ENCODE results near the gene FLT4.
A peak's percentile ranks its signal among the peaks of the same experiment; 100 is the strongest.

The FLT4 gene

GRCh38 chr5:180626661-180627385, 22.6 kb downstream of the FLT4 start:
- DNase-seq = no peak

- DNase-seq = no peak
Measured at GRCh38 chr5:180625791-180626660, 23.4 kb downstream of the FLT4 start.

- no peak for DNase-seq
Measured at GRCh38 chr5:180625125-180625790, 24.1 kb downstream of the FLT4 start.

- no peak for DNase-seq
Measured at GRCh38 chr5:180624587-180624986, 24.8 kb downstream of the FLT4 start.

- DNase-seq = no peak
Measured at GRCh38 chr5:180623844-180624243, 25.6 kb downstream of the FLT4 start.

GRCh38 chr5:180623411-180623834, 26.0 kb downstream of the FLT4 start:
- no peak for DNase-seq

GRCh38 chr5:180622910-180623309, 26.5 kb downstream of the FLT4 start:
- DNase-seq = no peak

- no peak for DNase-seq
Measured at GRCh38 chr5:180621311-180621710, 28.1 kb downstream of the FLT4 start.

- DNase-seq = no peak
Measured at GRCh38 chr5:180620014-180620413, 29.4 kb downstream of the FLT4 start.

- DNase-seq = no peak
Measured at GRCh38 chr5:180619563-180619915, 29.9 kb downstream of the FLT4 start.

- DNase-seq = peak; percentile 84
Measured at GRCh38 chr5:180618829-180619562, 30.4 kb downstream of the FLT4 start.

GRCh38 chr5:180618487-180618828, 30.9 kb downstream of the FLT4 start:
- no peak for DNase-seq

- DNase-seq = no peak
Measured at GRCh38 chr5:180613814-180614188, 35.6 kb downstream of the FLT4 start.

GRCh38 chr5:180613188-180613813, 36.1 kb downstream of the FLT4 start:
- no peak for DNase-seq

- DNase-seq = no peak
Measured at GRCh38 chr5:180612683-180613082, 36.7 kb downstream of the FLT4 start.

GRCh38 chr5:180611140-180611850, 38.1 kb downstream of the FLT4 start:
- no peak for DNase-seq

GRCh38 chr5:180609817-180610550, 39.4 kb downstream of the FLT4 start:
- no peak for DNase-seq

GRCh38 chr5:180609386-180609785, 40.0 kb downstream of the FLT4 start:
- DNase-seq = no peak

- DNase-seq = no peak
Measured at GRCh38 chr5:180608572-180609310, 40.7 kb downstream of the FLT4 start.

All from right kidney (tissue), 1 donor.